HepG2 (cell line): ENCODE measurements around the gene GDF7. TPM values are rescaled to one million over a fixed set of nuclear protein-coding genes. Genes with fewer than 3 reads are reported as not detected.

Source experiments
- BHLHE40 ChIP-seq: IDR thresholded peaks from 2 replicates; pipeline ENCODE4 v1.6.1; 2011; ENCODE audit warnings: low read length, improper control_type of control experiment
- ELF3 ChIP-seq: IDR thresholded peaks from 2 replicates; pipeline ENCODE4 v1.6.1; 2016; ENCODE audit warnings: missing genetic modification reagents, missing compliant biosample characterization
- ESRRA ChIP-seq: sonication (generic); formaldehyde crosslinking; IDR thresholded peaks from 2 replicates; pipeline ENCODE4 v1.5.1; 2020; ENCODE audit warnings: mild to moderate bottlenecking, low read depth, missing genetic modification reagents
- GATAD2A ChIP-seq: IDR thresholded peaks from 2 replicates; pipeline ENCODE4 v1.6.1; 2016
- KLF12 ChIP-seq: sonication (generic); formaldehyde crosslinking; IDR thresholded peaks from 2 replicates; pipeline ENCODE4 v1.4.0; 2020; ENCODE audit warnings: missing genetic modification reagents, borderline replicate concordance
- NBN ChIP-seq: fragments of 450-650 bp; conservative IDR thresholded peaks from 2 replicates; pipeline ENCODE4 v1.6.1; 2017
- POLR2AphosphoS5 ChIP-seq: IDR thresholded peaks from 2 replicates; pipeline ENCODE4 v1.6.1; 2012; ENCODE audit warnings: low read depth, low read length
- STAT5B ChIP-seq: sonication (generic); formaldehyde crosslinking; IDR thresholded peaks from 2 replicates; pipeline ENCODE4 v1.4.0; 2020; ENCODE audit warnings: missing genetic modification reagents
- TARDBP ChIP-seq: sonication (generic); formaldehyde crosslinking; IDR thresholded peaks from 2 replicates; pipeline ENCODE4 v1.8.0; 2022; ENCODE audit warnings: mild to moderate bottlenecking, missing genetic modification reagents
- TBX2 ChIP-seq: sonication (generic); formaldehyde crosslinking; IDR thresholded peaks from 2 replicates; pipeline ENCODE4 v1.5.0; 2020; ENCODE audit warnings: missing genetic modification reagents, mild to moderate bottlenecking, borderline replicate concordance
- TCF12 ChIP-seq, 2 experiments: fragments of 450-650 bp in 1 of 2; sonication (generic) in 1 of 2; formaldehyde crosslinking in 1 of 2; IDR thresholded peaks; 2 replicates each; pipeline versions ENCODE4 v1.6.1 to v1.8.0; 2017 to 2022; ENCODE audit warnings: antibody characterized with exemption in 1 of 2, mild to moderate bottlenecking in 1 of 2, missing genetic modification reagents in 1 of 2, moderate library complexity in 1 of 2
- ZNF329 ChIP-seq: sonication (generic); formaldehyde crosslinking; IDR thresholded peaks from 2 replicates; pipeline ENCODE4 v1.9.0; 2021; ENCODE audit warnings: low read depth, mild to moderate bottlenecking, missing genetic modification reagents
- ZNF577 ChIP-seq: sonication (generic); formaldehyde crosslinking; IDR thresholded peaks from 2 replicates; pipeline ENCODE4 v1.4.0; 2020; ENCODE audit warnings: mild to moderate bottlenecking, low read depth, missing genetic modification reagents, borderline replicate concordance
- polyA plus RNA-seq, 8 experiments: library from polyadenylated mRNA; depleted of rRNA in 3 of 8; stranded (reverse) in 7 of 8; unstranded in 1 of 8; fragments of >200 nt; fragmentation: Illumina TruSeq in 4 of 8; extraction: Trizol in 4 of 8; gene quantifications; 2 replicates each; pipeline versions ENCODE4 v1.2.1 to v1.2.3, GENCODE V29; 2011 to 2016; ENCODE audit warnings: low read depth in 4 of 8, missing spikeins in 1 of 8, mixed read lengths in 1 of 8; ENCODE audit not compliant: insufficient read depth in 1 of 8
- total RNA-seq, 5 experiments: library from RNA; depleted of rRNA; stranded (reverse); fragments of >200 nt; fragmentation: Illumina TruSeq; extraction: Trizol; gene quantifications; 2 replicates each; pipeline ENCODE4 v1.2.3, GENCODE V29; 2016; ENCODE audit warnings: low read depth in 1 of 5
- TF ChIP-seq, protein P1 (sequence below): sonication (generic); formaldehyde crosslinking; IDR thresholded peaks from 2 replicates; pipeline ENCODE4 v1.9.0; 2021; ENCODE audit warnings: mild to moderate bottlenecking, missing genetic modification reagents
- TF ChIP-seq, protein P2 (sequence below): sonication (generic); formaldehyde crosslinking; IDR thresholded peaks from 2 replicates; pipeline ENCODE4 v1.5.0; 2020; ENCODE audit warnings: missing genetic modification reagents
- TF ChIP-seq, protein P3 (sequence below): fragments of 450-650 bp; IDR thresholded peaks from 2 replicates; pipeline ENCODE4 v1.6.1; 2017

Gene GDF7
- total and polyA plus RNA-seq, 2 of the 13 experiments (the other 11 are each of a cell fraction or from before 2014, with no cell fraction given), result 1.6 to 15.0 TPM

DNA sequence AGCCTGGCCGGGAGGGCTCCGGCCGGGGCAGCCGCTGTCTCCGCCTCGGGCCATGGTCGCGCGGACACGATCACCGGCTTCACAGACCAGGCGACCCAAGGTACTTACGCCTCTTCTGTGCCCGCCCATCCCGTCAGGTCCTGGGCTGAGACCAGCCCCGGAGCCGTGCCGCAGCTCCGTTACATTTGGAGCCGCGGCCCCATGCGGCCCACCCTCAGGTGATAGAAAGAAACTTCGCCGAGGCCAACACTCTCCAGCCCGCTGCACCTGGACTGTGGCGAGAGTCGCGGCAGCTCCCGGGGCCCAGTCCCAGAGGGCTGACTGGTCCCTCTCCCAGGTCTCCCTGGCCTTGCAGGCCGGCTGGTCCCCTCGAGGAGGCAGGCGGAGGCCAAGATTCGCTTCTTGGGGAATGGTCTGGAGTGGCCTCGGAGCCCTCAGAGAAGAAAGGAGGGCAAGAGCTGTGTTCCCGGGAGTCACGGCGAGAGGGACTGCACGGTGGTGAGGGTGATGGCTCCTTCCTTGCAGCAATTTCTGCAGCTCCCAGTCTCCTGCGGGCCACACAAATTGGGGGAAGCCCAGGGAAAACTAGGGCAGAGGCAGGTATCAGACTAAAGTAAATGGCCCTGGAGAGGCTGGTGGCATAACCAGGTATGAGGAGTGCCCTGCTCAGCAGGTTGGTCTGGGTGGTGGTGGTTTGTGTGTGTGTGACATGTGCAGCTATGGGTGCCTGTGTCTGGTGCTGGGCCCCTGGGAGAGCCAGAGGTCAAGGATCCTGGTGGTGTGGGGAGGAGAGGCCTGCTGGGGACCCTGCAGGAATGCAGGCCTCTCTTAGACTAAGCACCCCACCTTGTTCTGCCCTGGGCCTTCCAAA, 822 bp downstream of the GDF7 start (continued):
- TF ChIP-seq, protein P1, sequence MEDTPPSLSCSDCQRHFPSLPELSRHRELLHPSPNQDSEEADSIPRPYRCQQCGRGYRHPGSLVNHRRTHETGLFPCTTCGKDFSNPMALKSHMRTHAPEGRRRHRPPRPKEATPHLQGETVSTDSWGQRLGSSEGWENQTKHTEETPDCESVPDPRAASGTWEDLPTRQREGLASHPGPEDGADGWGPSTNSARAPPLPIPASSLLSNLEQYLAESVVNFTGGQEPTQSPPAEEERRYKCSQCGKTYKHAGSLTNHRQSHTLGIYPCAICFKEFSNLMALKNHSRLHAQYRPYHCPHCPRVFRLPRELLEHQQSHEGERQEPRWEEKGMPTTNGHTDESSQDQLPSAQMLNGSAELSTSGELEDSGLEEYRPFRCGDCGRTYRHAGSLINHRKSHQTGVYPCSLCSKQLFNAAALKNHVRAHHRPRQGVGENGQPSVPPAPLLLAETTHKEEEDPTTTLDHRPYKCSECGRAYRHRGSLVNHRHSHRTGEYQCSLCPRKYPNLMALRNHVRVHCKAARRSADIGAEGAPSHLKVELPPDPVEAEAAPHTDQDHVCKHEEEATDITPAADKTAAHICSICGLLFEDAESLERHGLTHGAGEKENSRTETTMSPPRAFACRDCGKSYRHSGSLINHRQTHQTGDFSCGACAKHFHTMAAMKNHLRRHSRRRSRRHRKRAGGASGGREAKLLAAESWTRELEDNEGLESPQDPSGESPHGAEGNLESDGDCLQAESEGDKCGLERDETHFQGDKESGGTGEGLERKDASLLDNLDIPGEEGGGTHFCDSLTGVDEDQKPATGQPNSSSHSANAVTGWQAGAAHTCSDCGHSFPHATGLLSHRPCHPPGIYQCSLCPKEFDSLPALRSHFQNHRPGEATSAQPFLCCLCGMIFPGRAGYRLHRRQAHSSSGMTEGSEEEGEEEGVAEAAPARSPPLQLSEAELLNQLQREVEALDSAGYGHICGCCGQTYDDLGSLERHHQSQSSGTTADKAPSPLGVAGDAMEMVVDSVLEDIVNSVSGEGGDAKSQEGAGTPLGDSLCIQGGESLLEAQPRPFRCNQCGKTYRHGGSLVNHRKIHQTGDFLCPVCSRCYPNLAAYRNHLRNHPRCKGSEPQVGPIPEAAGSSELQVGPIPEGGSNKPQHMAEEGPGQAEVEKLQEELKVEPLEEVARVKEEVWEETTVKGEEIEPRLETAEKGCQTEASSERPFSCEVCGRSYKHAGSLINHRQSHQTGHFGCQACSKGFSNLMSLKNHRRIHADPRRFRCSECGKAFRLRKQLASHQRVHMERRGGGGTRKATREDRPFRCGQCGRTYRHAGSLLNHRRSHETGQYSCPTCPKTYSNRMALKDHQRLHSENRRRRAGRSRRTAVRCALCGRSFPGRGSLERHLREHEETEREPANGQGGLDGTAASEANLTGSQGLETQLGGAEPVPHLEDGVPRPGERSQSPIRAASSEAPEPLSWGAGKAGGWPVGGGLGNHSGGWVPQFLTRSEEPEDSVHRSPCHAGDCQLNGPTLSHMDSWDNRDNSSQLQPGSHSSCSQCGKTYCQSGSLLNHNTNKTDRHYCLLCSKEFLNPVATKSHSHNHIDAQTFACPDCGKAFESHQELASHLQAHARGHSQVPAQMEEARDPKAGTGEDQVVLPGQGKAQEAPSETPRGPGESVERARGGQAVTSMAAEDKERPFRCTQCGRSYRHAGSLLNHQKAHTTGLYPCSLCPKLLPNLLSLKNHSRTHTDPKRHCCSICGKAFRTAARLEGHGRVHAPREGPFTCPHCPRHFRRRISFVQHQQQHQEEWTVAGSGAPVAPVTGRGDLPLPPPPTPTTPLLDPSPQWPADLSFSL (CRISPR knock-in tag), result no peak
- no peak for TF ChIP-seq STAT5B (CRISPR knock-in tag)
- 0 out of 2 replicates have a peak, but pooled peaks have one; percentile 34 for TF ChIP-seq ESRRA (CRISPR knock-in tag)
- no peak; the same call in 1 of the 2 replicates for TF ChIP-seq BHLHE40
- TF ChIP-seq KLF12, result no peak
- no peak for TF ChIP-seq ZNF329
- no peak for TF ChIP-seq NBN
- peak; percentile 31; the same call in 1 of the 2 replicates for TF ChIP-seq TARDBP
- TF ChIP-seq, protein P2, sequence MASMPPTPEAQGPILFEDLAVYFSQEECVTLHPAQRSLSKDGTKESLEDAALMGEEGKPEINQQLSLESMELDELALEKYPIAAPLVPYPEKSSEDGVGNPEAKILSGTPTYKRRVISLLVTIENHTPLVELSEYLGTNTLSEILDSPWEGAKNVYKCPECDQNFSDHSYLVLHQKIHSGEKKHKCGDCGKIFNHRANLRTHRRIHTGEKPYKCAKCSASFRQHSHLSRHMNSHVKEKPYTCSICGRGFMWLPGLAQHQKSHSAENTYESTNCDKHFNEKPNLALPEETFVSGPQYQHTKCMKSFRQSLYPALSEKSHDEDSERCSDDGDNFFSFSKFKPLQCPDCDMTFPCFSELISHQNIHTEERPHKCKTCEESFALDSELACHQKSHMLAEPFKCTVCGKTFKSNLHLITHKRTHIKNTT (CRISPR knock-in tag), result no peak
- TF ChIP-seq, protein P3, sequence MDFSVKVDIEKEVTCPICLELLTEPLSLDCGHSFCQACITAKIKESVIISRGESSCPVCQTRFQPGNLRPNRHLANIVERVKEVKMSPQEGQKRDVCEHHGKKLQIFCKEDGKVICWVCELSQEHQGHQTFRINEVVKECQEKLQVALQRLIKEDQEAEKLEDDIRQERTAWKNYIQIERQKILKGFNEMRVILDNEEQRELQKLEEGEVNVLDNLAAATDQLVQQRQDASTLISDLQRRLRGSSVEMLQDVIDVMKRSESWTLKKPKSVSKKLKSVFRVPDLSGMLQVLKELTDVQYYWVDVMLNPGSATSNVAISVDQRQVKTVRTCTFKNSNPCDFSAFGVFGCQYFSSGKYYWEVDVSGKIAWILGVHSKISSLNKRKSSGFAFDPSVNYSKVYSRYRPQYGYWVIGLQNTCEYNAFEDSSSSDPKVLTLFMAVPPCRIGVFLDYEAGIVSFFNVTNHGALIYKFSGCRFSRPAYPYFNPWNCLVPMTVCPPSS, result no peak
- peak; percentile 27; the same call in 1 of the 2 replicates for TF ChIP-seq GATAD2A
- peak; percentile 12; the same call in 1 of the 2 replicates for TF ChIP-seq ELF3 (CRISPR knock-in tag)
- 0 out of 2 replicates have a peak, but pooled peaks have one; percentile 39 for TF ChIP-seq ZNF577 (CRISPR knock-in tag)
- peak; percentile 52 for TF ChIP-seq TBX2
- no peak for TF ChIP-seq TCF12 (IDR thresholded peaks at IDR 0.05)
- TF ChIP-seq TCF12 (CRISPR knock-in tag; IDR thresholded peaks at IDR 0.05), result no peak
- no peak for TF ChIP-seq POLR2AphosphoS5
